MCF 10A (cell line): ENCODE measurements around the gene DGKH. TPM values are rescaled to one million over a fixed set of nuclear protein-coding genes. Genes with fewer than 3 reads are reported as not detected.

Experiments
- BruUV-seq: library from RNA; stranded (reverse); fragments of 400-500 nt; replicated peaks from 2 replicates; lab custom pipeline; 2021; lab: Mats Ljungman, UMichigan
- CTCF ChIA-PET: fragments of 300-600 bp; sonication (Branson Sonifier 250); formaldehyde crosslinking; extraction: SDS; loops from one replicate; lab custom pipeline; 2021; ENCODE audit warnings: antibody characterized with exemption, inconsistent platforms; lab: Yijun Ruan, JAX
- POLR2A ChIA-PET: fragments of 300-600, 350-650 bp; sonication (Branson Sonifier 250); formaldehyde crosslinking; extraction: SDS; loops from one replicate; lab custom pipeline; 2020; ENCODE audit warnings: antibody characterized with exemption, inconsistent platforms; lab: Yijun Ruan, JAX
- DNase-seq: peaks from one replicate; pipeline ENCODE4 v3.0.0-alpha.2; 2018; ENCODE audit not compliant: unreplicated experiment
- H3K27ac Mint-ChIP-seq: one replicate; pipeline ENCODE4 v1.8.0; 2022; ENCODE audit warnings: mild to moderate bottlenecking, low read depth, mixed read lengths; ENCODE audit not compliant: unreplicated experiment
- H3K27me3 Mint-ChIP-seq: one replicate; pipeline ENCODE4 v1.8.0; 2022; ENCODE audit warnings: mixed read lengths; ENCODE audit not compliant: insufficient read depth, unreplicated experiment
- H3K36me3 Mint-ChIP-seq: one replicate; pipeline ENCODE4 v1.8.0; 2022; ENCODE audit warnings: mild to moderate bottlenecking, moderate library complexity, mixed read lengths; ENCODE audit not compliant: insufficient read depth, unreplicated experiment
- H3K4me1 Mint-ChIP-seq: one replicate; pipeline ENCODE4 v1.8.0; 2022; ENCODE audit warnings: mixed read lengths; ENCODE audit not compliant: insufficient read depth, unreplicated experiment
- H3K4me3 Mint-ChIP-seq: one replicate; pipeline ENCODE4 v1.8.0; 2022; ENCODE audit warnings: mild to moderate bottlenecking, moderate library complexity, mixed read lengths; ENCODE audit not compliant: unreplicated experiment
- H3K9me3 Mint-ChIP-seq: one replicate; pipeline ENCODE4 v1.8.0; 2022; ENCODE audit warnings: mixed read lengths; ENCODE audit not compliant: unreplicated experiment
- CTCF ChIP-seq: fragments of 200-600 bp; IDR thresholded peaks from one replicate; pipeline ENCODE4 v1.8.0; 2022; ENCODE audit warnings: antibody characterized with exemption, mild to moderate bottlenecking; ENCODE audit not compliant: unreplicated experiment
- intact Hi-C: fragments of 100-400 bp; cut with micrococcal nuclease; formaldehyde crosslinking; loops from 2 replicates; pipeline ENCODE4 v1.14.1; 2022
- total RNA-seq: library from RNA; stranded (reverse); gene quantifications from 2 replicates; pipeline ENCODE4 v1.2.3, GENCODE V29; 2022

DGKH gene
- total RNA-seq, 1 experiment from 2014 or later: 22.3 TPM

GRCh38 chr13:42260903-42261654 lies 212.6 kb downstream of the DGKH start:
- no peak for DNase-seq
- Mint-ChIP-seq H3K36me3 (no peaks in the 10 kb centered on the region), H3K27ac (no peak overlapping the region), H3K9me3 (no peaks in the 10 kb centered on the region), H3K4me1 (no peaks in the 10 kb centered on the region), H3K4me3 (no peak overlapping the region), H3K27me3 (no peaks in the 10 kb centered on the region)
- intact Hi-C loops: no loop called here
- POLR2A ChIA-PET: interaction anchor here (1.0 kb wide), 1 partner anchor 11 kb away, joined by 3 read pairs; the partner anchor contains the start of gene AKAP11
- CTCF ChIA-PET: interaction anchor here (0.6 kb wide), 1 partner anchor 203 kb away, joined by 3 read pairs; no protein-coding TSS in a partner anchor
- no peak for TF ChIP-seq CTCF
- BruUV-seq: no TSS peak

GRCh38 chr13:42266473-42266872 lies 218.0 kb downstream of the DGKH start:
- no peak for TF ChIP-seq CTCF
- POLR2A ChIA-PET: interaction anchor here (0.7 to 1.0 kb wide), 3 partner anchors 11 to 18 kb away, joined by 3 to 5 read pairs (median 3); no protein-coding TSS in a partner anchor
- Mint-ChIP-seq H3K27me3 (no peaks in the 10 kb centered on the region), H3K27ac (no peak overlapping the region), H3K4me1 (peaks cover 12% of the 10 kb centered on the region), H3K4me3 (no peak overlapping the region), H3K9me3 (no peaks in the 10 kb centered on the region), H3K36me3 (peaks cover 7% of the 10 kb centered on the region)
- intact Hi-C loops: no loop called here
- no peak for DNase-seq
- CTCF ChIA-PET: interaction anchor here (0.9 kb wide), 1 partner anchor 18 kb away, joined by 5 read pairs; no protein-coding TSS in a partner anchor
- no TSS peak for BruUV-seq

- no peak for TF ChIP-seq CTCF
- Mint-ChIP-seq H3K4me3 (peak overlapping the region; percentile 5), H3K36me3 (peaks cover 13% of the 10 kb centered on the region), H3K27me3 (no peaks in the 10 kb centered on the region), H3K4me1 (peaks cover 29% of the 10 kb centered on the region), H3K27ac (no peak overlapping the region), H3K9me3 (no peaks in the 10 kb centered on the region)
- no TSS peak for BruUV-seq
- intact Hi-C loops: no loop called here
- CTCF ChIA-PET: no interaction called here
- POLR2A ChIA-PET: interaction anchor here (1.6 to 2.9 kb wide), 4 partner anchors 12 to 20 kb away, joined by 4 to 15 read pairs (median 10); no protein-coding TSS in a partner anchor
- no peak for DNase-seq
Observed at GRCh38 chr13:42270160-42270856, 221.9 kb downstream of the DGKH start.

GRCh38 chr13:42270857-42271215 lies 222.4 kb downstream of the DGKH start:
- DNase-seq: no peak
- no TSS peak for BruUV-seq
- no peak for TF ChIP-seq CTCF
- Mint-ChIP-seq H3K4me3 (peak overlapping the region; percentile 98), H3K27ac (peak overlapping the region; percentile 95), H3K4me1 (peaks cover 29% of the 10 kb centered on the region), H3K36me3 (peaks cover 13% of the 10 kb centered on the region), H3K27me3 (no peaks in the 10 kb centered on the region), H3K9me3 (no peaks in the 10 kb centered on the region)
- ChIA-PET POLR2A (interaction anchor here (1.0 to 2.9 kb wide), 8 partner anchors 11 to 216 kb away, joined by 3 to 15 read pairs (median 4); no protein-coding TSS in a partner anchor), CTCF (no interaction called here)
- intact Hi-C loops: no loop called here
